Loucy (cell line): ENCODE results near the gene ASPM.

Source experiments
- H2AFZ ChIP-seq: fragments of 200-600 bp; sonication (generic); 2 replicates; pipeline ENCODE4 v1.6.0; 2016; ENCODE audit warnings: antibody characterized with exemption, mild to moderate bottlenecking, low read length, moderate library complexity
- H3F3A ChIP-seq: fragments of 200-600 bp; 2 replicates; pipeline ENCODE4 v1.6.0; 2016; ENCODE audit warnings: antibody characterized with exemption, low read depth, mild to moderate bottlenecking
- H3K27me3 ChIP-seq: fragments of 200-600 bp; sonication (generic); 2 replicates; pipeline ENCODE4 v1.6.1; 2014; ENCODE audit warnings: low read length, mild to moderate bottlenecking; ENCODE audit not compliant: insufficient read depth, poor library complexity, severe bottlenecking
- H3K36me3 ChIP-seq: fragments of 200-600 bp; sonication (generic); 2 replicates; pipeline ENCODE4 v1.6.1; 2016; ENCODE audit warnings: low read length; ENCODE audit not compliant: insufficient read depth
- H3K4me1 ChIP-seq: fragments of 200-600 bp; sonication (generic); 2 replicates; pipeline ENCODE4 v1.5.1; 2014; ENCODE audit warnings: low read length, mild to moderate bottlenecking; ENCODE audit not compliant: insufficient read depth, poor library complexity, severe bottlenecking
- H3K4me2 ChIP-seq: fragments of 200-600 bp; sonication (generic); 2 replicates; pipeline ENCODE4 v1.6.0; 2014; ENCODE audit warnings: antibody characterized with exemption, low read length, low read depth, mild to moderate bottlenecking; ENCODE audit not compliant: poor library complexity, severe bottlenecking
- H3K4me3 ChIP-seq: fragments of 200-600 bp; sonication (generic); 2 replicates; pipeline ENCODE4 v1.5.1; 2014; ENCODE audit warnings: low read length, mild to moderate bottlenecking, mixed read lengths; ENCODE audit not compliant: poor library complexity, severe bottlenecking
- H3K79me2 ChIP-seq: fragments of 200-600 bp; sonication (generic); 2 replicates; pipeline ENCODE4 v1.6.1; 2014; ENCODE audit warnings: low read length; ENCODE audit not compliant: insufficient read depth
- H3K9ac ChIP-seq: fragments of 200-600 bp; sonication (generic); 2 replicates; pipeline ENCODE4 v1.6.0; 2014; ENCODE audit warnings: mild to moderate bottlenecking, low read depth, low read length, moderate library complexity; ENCODE audit not compliant: poor library complexity, severe bottlenecking
- H3K9me2 ChIP-seq: fragments of 200-600 bp; sonication (generic); replicated peaks from 2 replicates; pipeline ENCODE4 v1.6.1; 2016; ENCODE audit warnings: low read depth, low read length, mixed read lengths
- H3K9me3 ChIP-seq: fragments of 200-600 bp; sonication (generic); 2 replicates; pipeline ENCODE4 v1.6.1; 2014; ENCODE audit warnings: mild to moderate bottlenecking, antibody characterized with exemption, low read length, low read depth; ENCODE audit not compliant: insufficient read depth
- H4K20me1 ChIP-seq: fragments of 200-600 bp; sonication (generic); 2 replicates; pipeline ENCODE4 v1.6.0; 2014; ENCODE audit warnings: antibody characterized with exemption, low read length, mild to moderate bottlenecking; ENCODE audit not compliant: insufficient read depth, poor library complexity, severe bottlenecking
- EZH2phosphoT487 ChIP-seq: fragments of 200-600 bp; IDR thresholded peaks from 2 replicates; pipeline ENCODE4 v1.6.1; 2018; ENCODE audit warnings: antibody characterized with exemption, mild to moderate bottlenecking, moderate library complexity, borderline replicate concordance
- TF ChIP-seq, protein P1 (sequence below): fragments of 200-600 bp; sonication (generic); conservative IDR thresholded peaks from 2 replicates; pipeline ENCODE4 v1.5.1; 2014; ENCODE audit warnings: mild to moderate bottlenecking, antibody characterized with exemption, low read length

ASPM gene

DNA sequence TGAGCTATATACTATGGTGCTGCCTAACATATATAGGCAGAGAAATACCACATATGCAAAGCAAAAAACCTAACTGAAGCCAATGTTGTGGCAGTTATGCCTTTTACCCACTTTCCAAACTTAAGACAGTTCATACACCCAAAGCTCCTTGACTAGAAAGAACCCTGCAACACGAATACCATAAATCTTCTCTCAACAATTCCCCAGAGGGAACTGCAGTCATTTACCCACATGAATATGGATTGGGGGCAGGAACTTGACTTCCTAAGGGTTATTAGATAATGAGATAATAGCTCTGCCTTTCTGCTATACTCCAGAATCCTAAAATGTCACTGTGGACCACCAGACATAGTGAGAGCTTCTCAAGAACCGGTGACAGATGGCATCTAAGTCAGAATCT, 2.9 kb upstream of the ASPM start:
- Histone ChIP-seq H3K4me1 (peaks cover 9% of the 10 kb centered on the region), H3K9me2 (no peaks in the 10 kb centered on the region), H3K79me2 (peaks cover 21% of the 10 kb centered on the region), H4K20me1 (peaks cover 11% of the 10 kb centered on the region), H3K4me2 (no peak overlapping the region), H3K9me3 (no peaks in the 10 kb centered on the region), H3K4me3 (no peak overlapping the region), H2AFZ (no peak overlapping the region), H3F3A (0 out of 2 replicates have a peak, but pooled peaks cover 4% of the 10 kb centered on the region), H3K36me3 (no peaks in the 10 kb centered on the region), H3K9ac (no peak overlapping the region), H3K27me3 (no peaks in the 10 kb centered on the region)
- no peak for TF ChIP-seq EZH2phosphoT487
- TF ChIP-seq, protein P1, sequence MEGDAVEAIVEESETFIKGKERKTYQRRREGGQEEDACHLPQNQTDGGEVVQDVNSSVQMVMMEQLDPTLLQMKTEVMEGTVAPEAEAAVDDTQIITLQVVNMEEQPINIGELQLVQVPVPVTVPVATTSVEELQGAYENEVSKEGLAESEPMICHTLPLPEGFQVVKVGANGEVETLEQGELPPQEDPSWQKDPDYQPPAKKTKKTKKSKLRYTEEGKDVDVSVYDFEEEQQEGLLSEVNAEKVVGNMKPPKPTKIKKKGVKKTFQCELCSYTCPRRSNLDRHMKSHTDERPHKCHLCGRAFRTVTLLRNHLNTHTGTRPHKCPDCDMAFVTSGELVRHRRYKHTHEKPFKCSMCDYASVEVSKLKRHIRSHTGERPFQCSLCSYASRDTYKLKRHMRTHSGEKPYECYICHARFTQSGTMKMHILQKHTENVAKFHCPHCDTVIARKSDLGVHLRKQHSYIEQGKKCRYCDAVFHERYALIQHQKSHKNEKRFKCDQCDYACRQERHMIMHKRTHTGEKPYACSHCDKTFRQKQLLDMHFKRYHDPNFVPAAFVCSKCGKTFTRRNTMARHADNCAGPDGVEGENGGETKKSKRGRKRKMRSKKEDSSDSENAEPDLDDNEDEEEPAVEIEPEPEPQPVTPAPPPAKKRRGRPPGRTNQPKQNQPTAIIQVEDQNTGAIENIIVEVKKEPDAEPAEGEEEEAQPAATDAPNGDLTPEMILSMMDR, result no peak

- Histone ChIP-seq H3F3A (0 out of 2 replicates have a peak, but pooled peaks cover 4% of the 10 kb centered on the region), H2AFZ (peak overlapping the region; percentile 92; the same call in 1 of the 2 replicates), H3K9ac (peak overlapping the region; percentile 96), H3K4me3 (peak overlapping the region; percentile 98), H3K36me3 (peaks cover 12% of the 10 kb centered on the region; the same call in 1 of the 2 replicates), H3K4me2 (peak overlapping the region; percentile 84), H3K79me2 (peaks cover 59% of the 10 kb centered on the region), H3K9me3 (no peaks in the 10 kb centered on the region), H3K4me1 (peaks cover 47% of the 10 kb centered on the region), H4K20me1 (peaks cover 40% of the 10 kb centered on the region), H3K9me2 (no peaks in the 10 kb centered on the region), H3K27me3 (no peaks in the 10 kb centered on the region)
- TF ChIP-seq, protein P1, result no peak
- no peak for TF ChIP-seq EZH2phosphoT487
Observed at GRCh38 chr1:197145446-197146024, 934 bp downstream of the ASPM start.

DNA sequence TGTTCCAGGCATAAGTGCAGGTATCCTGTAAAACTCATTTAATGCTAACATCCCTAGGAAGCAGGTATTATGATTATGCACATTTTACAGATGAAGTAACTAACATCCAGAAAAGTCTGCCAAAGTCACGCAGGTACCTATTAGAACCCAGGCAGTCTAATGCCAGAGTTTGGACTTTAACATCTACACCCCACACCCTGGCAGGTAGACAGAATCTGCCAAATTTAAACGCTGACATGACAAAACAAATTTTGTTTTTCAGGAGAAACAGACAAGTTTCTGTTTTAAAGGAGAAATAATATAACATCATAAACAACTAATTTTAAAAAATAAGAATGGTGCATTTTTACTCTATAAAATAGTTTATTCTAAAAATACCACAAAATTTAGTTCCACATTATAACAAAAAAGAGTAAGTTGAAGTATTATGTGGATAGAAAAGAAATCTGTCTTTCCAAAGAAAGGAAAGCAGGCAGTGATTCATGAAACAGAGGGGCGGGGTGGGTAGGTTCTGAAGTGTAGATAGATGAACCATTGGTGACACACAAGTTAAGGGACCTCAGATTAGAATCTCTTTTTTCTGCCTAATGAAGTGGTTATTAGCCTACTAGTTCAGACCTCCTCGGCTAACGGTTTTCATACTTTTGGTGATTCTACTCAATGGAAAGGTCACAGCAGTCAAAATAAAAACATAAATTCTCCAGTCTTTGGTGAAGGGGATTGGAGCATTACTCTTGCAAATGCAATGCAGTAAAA, 1.7 kb downstream of the ASPM start:
- TF ChIP-seq EZH2phosphoT487, result no peak
- TF ChIP-seq, protein P1, result no peak
- H2AFZ ChIP-seq, result no peak overlapping the region

More for the DNA sequence above, 1.7 kb downstream of the ASPM start:
- H3K9ac ChIP-seq, result peak overlapping the region; percentile 96
- H3K4me3 ChIP-seq, result peak overlapping the region; percentile 98
- H3K79me2 ChIP-seq, result peaks cover 67% of the 10 kb centered on the region
- no peaks in the 10 kb centered on the region for H3K9me3 ChIP-seq
- H3K4me1 ChIP-seq, result peaks cover 55% of the 10 kb centered on the region
- H4K20me1 ChIP-seq, result peaks cover 46% of the 10 kb centered on the region
- peaks cover 12% of the 10 kb centered on the region; the same call in 1 of the 2 replicates for H3K36me3 ChIP-seq
- H3K4me2 ChIP-seq, result peak overlapping the region; percentile 84
- 0 out of 2 replicates have a peak, but pooled peaks cover 4% of the 10 kb centered on the region for H3F3A ChIP-seq
- no peaks in the 10 kb centered on the region for H3K27me3 ChIP-seq
- H3K9me2 ChIP-seq, result no peaks in the 10 kb centered on the region
